ENCODE measurements around the gene LETM1. TPM values are rescaled to one million over a fixed set of nuclear protein-coding genes. Genes with fewer than 3 reads are reported as not detected.

Gene LETM1
- total and polyA plus RNA-seq, 2 of the 8 experiments (the other 6 are each of a cell fraction or from before 2014, with no cell fraction given) = 19.8 to 50.1 TPM

DNA sequence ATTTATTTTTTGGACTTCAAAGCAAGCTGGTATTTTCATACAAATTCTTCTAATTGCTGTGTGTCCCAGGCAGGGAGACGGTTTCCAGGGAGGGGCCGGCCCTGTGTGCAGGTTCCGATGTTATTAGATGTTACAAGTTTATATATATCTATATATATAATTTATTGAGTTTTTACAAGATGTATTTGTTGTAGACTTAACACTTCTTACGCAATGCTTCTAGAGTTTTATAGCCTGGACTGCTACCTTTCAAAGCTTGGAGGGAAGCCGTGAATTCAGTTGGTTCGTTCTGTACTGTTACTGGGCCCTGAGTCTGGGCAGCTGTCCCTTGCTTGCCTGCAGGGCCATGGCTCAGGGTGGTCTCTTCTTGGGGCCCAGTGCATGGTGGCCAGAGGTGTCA, 47.6 kb downstream of the LETM1 start:
- Histone ChIP-seq H3K4ac (replicated peaks; ENCODE audit: insufficient read length, low read depth, low read length) (no peak overlapping the region), H3K14ac (ENCODE audit: insufficient read length) (no peak overlapping the region), H4K8ac (ENCODE audit: extremely low read depth, insufficient read depth, low read length) (no peak overlapping the region), H2AFZ (ENCODE audit: low read length) (no peak overlapping the region), H3K9ac (replicated peaks in 1 of 4; ENCODE audit: extremely low read depth in 1 of 4, low read depth in 3 of 4, low read length in 3 of 4) (no peak overlapping the region), H3K18ac (ENCODE audit: extremely low read depth, low read length) (no peak overlapping the region), H2BK20ac (ENCODE audit: low read length) (no peak overlapping the region), H3K4me1 (replicated peaks in 1 of 4; ENCODE audit: control insufficient read depth in 3 of 4, insufficient read depth in 4 of 4, low read length in 3 of 4) (no peaks in the 10 kb centered on the region; a peak in 1 of 7 replicates), H3K56ac (replicated peaks; ENCODE audit: insufficient read length, low read depth, low read length) (no peak overlapping the region), H2BK12ac (ENCODE audit: low read depth, low read length) (no peak overlapping the region), H3K27ac (ENCODE audit: low read depth, low read length) (no peak overlapping the region), H3K4me3 (ENCODE audit: extremely low read depth in 1 of 4, insufficient read depth in 2 of 4, low read depth in 3 of 4, low read length in 4 of 4) (no peak overlapping the region), H3K23ac (ENCODE audit: insufficient read length) (no peak overlapping the region), H3K4me2 (ENCODE audit: insufficient read depth in 1 of 2, low read depth in 2 of 2, low read length in 2 of 2) (no peak overlapping the region), H2BK120ac (replicated peaks; ENCODE audit: low read depth, low read length) (no peak overlapping the region), H3K36me3 (ENCODE audit: control insufficient read depth in 2 of 4, insufficient read depth in 4 of 4, low read length in 3 of 4) (peaks cover 0 to 18% (median 7%) of the 10 kb centered on the region in 4 experiments; a peak in 5 of 8 replicates), H4K5ac (ENCODE audit: insufficient read length, low read depth, low read length) (no peak overlapping the region), H4K91ac (replicated peaks; ENCODE audit: insufficient read length, low read length) (no peak overlapping the region), H3K27me3 (replicated peaks in 1 of 4; ENCODE audit: control insufficient read depth in 3 of 4, extremely low read depth in 1 of 4, insufficient read depth in 3 of 4, low read length in 3 of 4) (no peaks in the 10 kb centered on the region), H3K79me2 (ENCODE audit: control insufficient read depth in 1 of 2, insufficient read depth in 2 of 2, low read length in 2 of 2) (no peaks in the 10 kb centered on the region), H4K20me1 (replicated peaks in 1 of 2; ENCODE audit: control insufficient read depth in 1 of 2, insufficient read depth in 2 of 2, low read length in 2 of 2) (peaks cover 0 to 15% of the 10 kb centered on the region in 2 experiments), H2BK15ac (ENCODE audit: low read length) (no peak overlapping the region), H2BK5ac (ENCODE audit: low read depth, low read length) (no peak overlapping the region), H3K23me2 (ENCODE audit: low read depth, low read length) (no peaks in the 10 kb centered on the region; the same call in 1 of the 2 replicates), H3K79me1 (ENCODE audit: low read depth, low read length) (no peaks in the 10 kb centered on the region), H2AK5ac (ENCODE audit: low read depth, low read length) (no peak overlapping the region), H3K9me3 (ENCODE audit: insufficient read depth in 2 of 2, low read depth in 1 of 2, low read length in 1 of 2) (no peaks in the 10 kb centered on the region)
- 89% methylated on average over 6 of the region's 6 CpGs; no CpG with 5 or more reads in 1 of the 2 experiments for WGBS, 2 experiments (ENCODE audit: extremely low coverage in 1 of 2, insufficient coverage in 1 of 2, insufficient read length in 1 of 2, insufficient replicate concordance in 2 of 2, low coverage in 1 of 2, low lambda C conversion rate in 2 of 2, missing lambda C conversion rate in 1 of 2)
- ChIA-PET CTCF (ENCODE audit: partially characterized antibody) (interaction anchor here (0.7 to 71.2 kb wide), 13 partner anchors 9 to 137 kb away, joined by 3 to 2507 read pairs (median 5); partner anchors contain the start of gene FGFR3), POLR2A (ENCODE audit: partially characterized antibody) (interaction anchor here (1.0 to 4.3 kb wide), 10 partner anchors 11 to 83 kb away, joined by 3 to 38 read pairs (median 4); partner anchors contain the start of gene FGFR3)
- DNase-seq (ENCODE audit: low read depth in 1 of 2, low spot score in 2 of 2) (no peak), FAIRE-seq (no peak)
- no peak for TF ChIP-seq SP2 (IDR thresholded peaks at IDR 0.05; ENCODE audit: low read length)
- TF ChIP-seq TCF12 (IDR thresholded peaks at IDR 0.05; ENCODE audit: low read depth, low read length) = no peak
- no peak for TF ChIP-seq KDM5A (IDR thresholded peaks at IDR 0.05; ENCODE audit: low read length)
- TF ChIP-seq, protein P1, sequence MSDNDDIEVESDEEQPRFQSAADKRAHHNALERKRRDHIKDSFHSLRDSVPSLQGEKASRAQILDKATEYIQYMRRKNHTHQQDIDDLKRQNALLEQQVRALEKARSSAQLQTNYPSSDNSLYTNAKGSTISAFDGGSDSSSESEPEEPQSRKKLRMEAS (IDR thresholded peaks at IDR 0.05) = no peak
- TF ChIP-seq SIRT6 (IDR thresholded peaks at IDR 0.05; ENCODE audit: low read length) = no peak
- TF ChIP-seq CTBP2 (IDR thresholded peaks at IDR 0.05; ENCODE audit: borderline replicate concordance, insufficient read depth, insufficient read length, low read length) = no peak
- no peak for TF ChIP-seq SP1 (IDR thresholded peaks at IDR 0.05; ENCODE audit: low read depth, low read length)
- TF ChIP-seq NANOG (IDR thresholded peaks at IDR 0.05; ENCODE audit: insufficient read depth, low read depth, low read length, poor library complexity, severe bottlenecking) = no peak
- TF ChIP-seq TBP (IDR thresholded peaks at IDR 0.05; ENCODE audit: low read depth, low read length) = no peak
- TF ChIP-seq RNF2 (IDR thresholded peaks at IDR 0.05; ENCODE audit: borderline replicate concordance, low read depth, low read length, missing control alignments, poor library complexity, severe bottlenecking) = no peak
- no peak for TF ChIP-seq GTF2F1 (IDR thresholded peaks at IDR 0.05; ENCODE audit: borderline replicate concordance, low read depth, low read length)
- TF ChIP-seq ZNF274 (IDR thresholded peaks at IDR 0.05; ENCODE audit: borderline replicate concordance, extremely low read depth, low read length) = no peak
- TF ChIP-seq, protein P2, sequence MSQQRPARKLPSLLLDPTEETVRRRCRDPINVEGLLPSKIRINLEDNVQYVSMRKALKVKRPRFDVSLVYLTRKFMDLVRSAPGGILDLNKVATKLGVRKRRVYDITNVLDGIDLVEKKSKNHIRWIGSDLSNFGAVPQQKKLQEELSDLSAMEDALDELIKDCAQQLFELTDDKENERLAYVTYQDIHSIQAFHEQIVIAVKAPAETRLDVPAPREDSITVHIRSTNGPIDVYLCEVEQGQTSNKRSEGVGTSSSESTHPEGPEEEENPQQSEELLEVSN (IDR thresholded peaks at IDR 0.05) = no peak
